ENCODE measurements around the gene TCF7L1.
"Not testable (repeated sequence)": the region's sequence is repeated elsewhere in the genome, so short reads cannot be mapped to it uniquely, and the experiment has no call there.

TCF7L1 gene

GRCh38 chr2:85187069-85187468 lies 53.9 kb downstream of the TCF7L1 start:
- no peak for DNase-seq

- DNase-seq: no peak
Observed at GRCh38 chr2:85188852-85189251, 55.7 kb downstream of the TCF7L1 start.

- no peak for DNase-seq
Observed at GRCh38 chr2:85189606-85190270, 56.5 kb downstream of the TCF7L1 start.

GRCh38 chr2:85191157-85191556 lies 58.0 kb downstream of the TCF7L1 start:
- DNase-seq: no peak

- no peak for DNase-seq
Observed at GRCh38 chr2:85194780-85195480, 61.7 kb downstream of the TCF7L1 start.

- no peak for DNase-seq
Observed at GRCh38 chr2:85195956-85196355, 62.8 kb downstream of the TCF7L1 start.

GRCh38 chr2:85199698-85200097 lies 66.5 kb downstream of the TCF7L1 start:
- DNase-seq: no peak

- no peak for DNase-seq
Observed at GRCh38 chr2:85209887-85210286, 76.7 kb downstream of the TCF7L1 start.

GRCh38 chr2:85210511-85210910 lies 77.3 kb downstream of the TCF7L1 start:
- DNase-seq: no peak

GRCh38 chr2:85211606-85212005 lies 78.4 kb downstream of the TCF7L1 start:
- DNase-seq: not testable (repeated sequence)

GRCh38 chr2:85212841-85213240 lies 79.6 kb downstream of the TCF7L1 start:
- no peak for DNase-seq

- DNase-seq: no peak
Observed at GRCh38 chr2:85213404-85213803, 80.2 kb downstream of the TCF7L1 start.

GRCh38 chr2:85213901-85214512 lies 80.8 kb downstream of the TCF7L1 start:
- DNase-seq: no peak

GRCh38 chr2:85215081-85215447 lies 81.9 kb downstream of the TCF7L1 start:
- no peak for DNase-seq

- peak; percentile 45 for DNase-seq
Observed at GRCh38 chr2:85215448-85216401, 82.5 kb downstream of the TCF7L1 start.

- no peak for DNase-seq
Observed at GRCh38 chr2:85216927-85217326, 83.7 kb downstream of the TCF7L1 start.

- DNase-seq: no peak
Observed at GRCh38 chr2:85221067-85221691, 88.0 kb downstream of the TCF7L1 start.

GRCh38 chr2:85222792-85223191 lies 89.6 kb downstream of the TCF7L1 start:
- DNase-seq: peak; percentile 90

GRCh38 chr2:85226783-85227182 lies 93.6 kb downstream of the TCF7L1 start:
- no peak for DNase-seq

- no peak for DNase-seq
Observed at GRCh38 chr2:85230679-85231467, 97.7 kb downstream of the TCF7L1 start.

- DNase-seq: no peak
Observed at GRCh38 chr2:85231468-85231805, 98.2 kb downstream of the TCF7L1 start.

- DNase-seq: no peak
Observed at GRCh38 chr2:85231952-85232351, 98.8 kb downstream of the TCF7L1 start.

All from DMS79 treated with DMSO at 0.1 percent for 48 hours (cell line).